Suprapubic skin (tissue), 4 donors: ENCODE data around the gene BDH1. TPM values are rescaled to one million over a fixed set of nuclear protein-coding genes. Genes with fewer than 3 reads are reported as not detected.

Source experiments
- DNase-seq, 2 donors: peaks; one replicate each; pipeline ENCODE4 v3.0.0-alpha.2; 2019; ENCODE audit warnings: low spot score in 2 of 2
- H3K27ac ChIP-seq: fragments of 200-600 bp; sonication (generic); one replicate; pipeline ENCODE4 v1.5.1; 2019
- H3K27me3 ChIP-seq: fragments of 200-600 bp; sonication (generic); one replicate; pipeline ENCODE4 v1.5.1; 2019
- H3K36me3 ChIP-seq: fragments of 200-600 bp; sonication (generic); one replicate; pipeline ENCODE4 v1.5.1; 2019
- H3K4me1 ChIP-seq: fragments of 200-600 bp; sonication (generic); one replicate; pipeline ENCODE4 v1.5.1; 2019
- H3K4me3 ChIP-seq: fragments of 200-600 bp; sonication (generic); one replicate; pipeline ENCODE4 v1.5.1; 2019; ENCODE audit warnings: mild to moderate bottlenecking
- H3K9me3 ChIP-seq: fragments of 200-600 bp; sonication (generic); one replicate; pipeline ENCODE4 v1.5.1; 2019
- EP300 ChIP-seq: sonication (generic); formaldehyde crosslinking; IDR thresholded peaks from one replicate; pipeline ENCODE4 v1.6.1; 2017; ENCODE audit warnings: antibody characterized with exemption
- POLR2A ChIP-seq, 2 donors: fragments of 450-650 bp; IDR thresholded peaks; one replicate each; pipeline ENCODE4 v1.6.1; 2017; ENCODE audit warnings: antibody characterized with exemption in 2 of 2, mild to moderate bottlenecking in 2 of 2, moderate library complexity in 2 of 2
- POLR2AphosphoS5 ChIP-seq, 3 donors: sonication (generic); formaldehyde crosslinking; IDR thresholded peaks; one replicate each; pipeline ENCODE4 v1.6.1; 2017; ENCODE audit warnings: antibody characterized with exemption in 3 of 3
- WGBS: methylation state at CpG from one replicate; pipeline ENCODE4 v1.1.5; 2018; 5-methylcytosine and 5-hydroxymethylcytosine counted together
- total RNA-seq, 4 donors: library from RNA; depleted of rRNA; stranded (reverse); fragments of >200 nt; gene quantifications; one replicate each; pipeline ENCODE4 v1.1.0, GENCODE V29; 2016
- TF ChIP-seq, protein P1 (sequence below), 2 donors: fragments of 200-600 bp in 1 of 2; fragments of 450-650 bp in 1 of 2; sonication (generic) in 1 of 2; IDR thresholded peaks; one replicate each; pipeline ENCODE4 v1.5.1; 2016 to 2019; ENCODE audit warnings: antibody characterized with exemption in 2 of 2, mild to moderate bottlenecking in 1 of 2, moderate library complexity in 1 of 2

The BDH1 gene
- total RNA-seq, 4 donors from 2014 or later, result 40.7 to 70.7 (median 43.1) TPM

DNA sequence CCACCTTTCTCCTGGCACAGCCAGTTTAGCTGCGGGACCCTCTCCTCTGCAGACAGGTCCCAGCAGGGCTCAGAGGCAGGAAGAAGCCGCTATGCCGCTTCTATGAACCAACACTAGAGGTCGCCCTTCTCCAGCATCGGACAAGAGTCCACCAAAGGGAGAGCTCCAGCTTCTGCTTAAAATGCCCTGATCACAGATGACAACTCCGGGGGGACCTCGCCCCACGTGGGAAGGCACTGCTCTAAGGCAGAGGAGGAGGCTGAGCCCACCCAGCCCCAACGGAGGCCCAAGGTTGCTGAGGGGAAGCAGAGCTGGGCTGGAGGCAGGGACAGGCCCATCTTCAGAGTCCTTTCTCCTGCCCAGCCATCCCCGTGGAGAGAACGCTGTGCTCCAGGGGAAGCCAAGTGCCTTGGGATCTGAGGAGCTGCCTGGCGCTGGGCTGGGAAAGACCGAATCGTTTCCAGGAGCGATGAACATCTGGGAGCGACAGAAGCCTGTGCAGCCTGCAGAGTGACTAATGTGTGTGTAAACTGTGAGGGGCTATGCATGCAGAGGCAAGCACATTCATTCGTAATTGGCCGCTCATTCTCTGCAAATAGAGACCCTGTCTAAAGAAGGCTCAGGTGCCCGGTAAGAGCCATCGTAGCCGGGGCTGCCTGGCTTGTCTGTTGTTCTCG lies 43.5 kb upstream of the BDH1 start:
- peaks cover 3% of the 10 kb centered on the region for H3K36me3 ChIP-seq
- 18% methylated on average over 16 of the region's 22 CpGs for WGBS
- peaks cover 11% of the 10 kb centered on the region for H3K4me1 ChIP-seq
- no peak overlapping the region for H3K27ac ChIP-seq
- no peaks in the 10 kb centered on the region for H3K27me3 ChIP-seq
- no peak overlapping the region for H3K4me3 ChIP-seq
- peak in 1 of 2 donors; percentile 85 for DNase-seq
- TF ChIP-seq POLR2A (IDR thresholded peaks at IDR 0.05), result no peak
- TF ChIP-seq, protein P1, sequence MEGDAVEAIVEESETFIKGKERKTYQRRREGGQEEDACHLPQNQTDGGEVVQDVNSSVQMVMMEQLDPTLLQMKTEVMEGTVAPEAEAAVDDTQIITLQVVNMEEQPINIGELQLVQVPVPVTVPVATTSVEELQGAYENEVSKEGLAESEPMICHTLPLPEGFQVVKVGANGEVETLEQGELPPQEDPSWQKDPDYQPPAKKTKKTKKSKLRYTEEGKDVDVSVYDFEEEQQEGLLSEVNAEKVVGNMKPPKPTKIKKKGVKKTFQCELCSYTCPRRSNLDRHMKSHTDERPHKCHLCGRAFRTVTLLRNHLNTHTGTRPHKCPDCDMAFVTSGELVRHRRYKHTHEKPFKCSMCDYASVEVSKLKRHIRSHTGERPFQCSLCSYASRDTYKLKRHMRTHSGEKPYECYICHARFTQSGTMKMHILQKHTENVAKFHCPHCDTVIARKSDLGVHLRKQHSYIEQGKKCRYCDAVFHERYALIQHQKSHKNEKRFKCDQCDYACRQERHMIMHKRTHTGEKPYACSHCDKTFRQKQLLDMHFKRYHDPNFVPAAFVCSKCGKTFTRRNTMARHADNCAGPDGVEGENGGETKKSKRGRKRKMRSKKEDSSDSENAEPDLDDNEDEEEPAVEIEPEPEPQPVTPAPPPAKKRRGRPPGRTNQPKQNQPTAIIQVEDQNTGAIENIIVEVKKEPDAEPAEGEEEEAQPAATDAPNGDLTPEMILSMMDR (IDR thresholded peaks at IDR 0.05), result peak; percentile 55 to 88
- H3K9me3 ChIP-seq, result no peaks in the 10 kb centered on the region

DNA sequence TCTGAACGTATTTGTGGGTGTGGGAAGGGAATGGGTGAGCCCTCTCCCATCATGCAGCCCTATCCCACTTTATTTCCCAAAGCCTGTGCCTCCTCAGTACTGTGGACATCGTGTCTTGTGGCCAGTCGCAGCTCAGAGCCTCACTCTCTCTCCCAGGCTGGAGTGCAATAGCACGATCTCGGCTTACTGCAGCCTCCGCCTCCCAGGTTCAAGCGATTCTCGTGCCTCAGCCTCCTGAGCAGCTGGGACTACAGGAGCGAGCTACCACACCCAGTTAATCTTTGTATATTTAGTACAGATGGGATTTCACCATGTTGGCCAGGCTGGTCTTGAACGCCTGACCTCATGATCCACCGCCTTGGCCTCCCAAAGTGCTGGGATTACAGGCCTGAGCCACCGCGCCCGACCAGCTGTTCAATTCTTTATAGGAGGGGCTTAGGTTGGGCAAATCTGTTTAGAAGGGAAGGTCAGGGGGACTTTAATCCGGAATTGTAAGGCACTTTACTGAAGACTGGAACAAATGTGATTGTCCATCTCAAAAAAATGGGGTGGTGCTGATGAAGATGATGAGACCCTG lies 42.7 kb upstream of the BDH1 start:
- H3K9me3 ChIP-seq, result no peaks in the 10 kb centered on the region
- TF ChIP-seq, protein P1 (IDR thresholded peaks at IDR 0.05), result no peak
- 66% methylated on average over 9 of the region's 15 CpGs for WGBS
- no peaks in the 10 kb centered on the region for H3K27me3 ChIP-seq
- peaks cover 11% of the 10 kb centered on the region for H3K4me1 ChIP-seq
- no peak overlapping the region for H3K27ac ChIP-seq
- H3K36me3 ChIP-seq, result peaks cover 3% of the 10 kb centered on the region
- H3K4me3 ChIP-seq, result no peak overlapping the region
- DNase-seq, result no peak

DNA sequence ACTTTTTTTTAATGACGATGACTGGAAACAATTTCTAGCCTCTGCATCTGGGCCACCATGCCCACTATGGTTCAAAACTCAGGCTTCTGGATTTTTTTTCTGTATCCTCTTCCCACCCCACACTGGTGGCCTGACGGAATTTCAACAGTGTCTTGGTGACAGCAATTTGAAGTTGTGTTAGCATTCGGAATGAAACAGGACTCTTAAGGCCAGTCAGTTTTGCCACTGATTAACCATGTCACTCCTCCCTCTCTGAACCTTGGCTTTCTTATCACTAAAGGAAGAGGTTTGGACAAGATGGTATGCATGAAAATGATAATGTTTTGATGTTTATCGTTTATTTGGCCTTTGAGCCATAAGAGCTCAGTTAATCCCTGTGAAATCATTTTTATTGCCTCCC lies 41.6 kb upstream of the BDH1 start:
- TF ChIP-seq, protein P1 (IDR thresholded peaks at IDR 0.05), result no peak
- no peak for TF ChIP-seq POLR2A (IDR thresholded peaks at IDR 0.05)
- no peak for TF ChIP-seq EP300
- no peak for TF ChIP-seq POLR2AphosphoS5 (IDR thresholded peaks at IDR 0.05)
- Histone ChIP-seq H3K9me3 (no peaks in the 10 kb centered on the region), H3K4me3 (no peak overlapping the region), H3K27ac (no peak overlapping the region), H3K4me1 (peaks cover 11% of the 10 kb centered on the region), H3K36me3 (no peaks in the 10 kb centered on the region), H3K27me3 (no peaks in the 10 kb centered on the region)
- no peak for DNase-seq
- WGBS, result 74% methylated on average over 4 of the region's 4 CpGs

DNA sequence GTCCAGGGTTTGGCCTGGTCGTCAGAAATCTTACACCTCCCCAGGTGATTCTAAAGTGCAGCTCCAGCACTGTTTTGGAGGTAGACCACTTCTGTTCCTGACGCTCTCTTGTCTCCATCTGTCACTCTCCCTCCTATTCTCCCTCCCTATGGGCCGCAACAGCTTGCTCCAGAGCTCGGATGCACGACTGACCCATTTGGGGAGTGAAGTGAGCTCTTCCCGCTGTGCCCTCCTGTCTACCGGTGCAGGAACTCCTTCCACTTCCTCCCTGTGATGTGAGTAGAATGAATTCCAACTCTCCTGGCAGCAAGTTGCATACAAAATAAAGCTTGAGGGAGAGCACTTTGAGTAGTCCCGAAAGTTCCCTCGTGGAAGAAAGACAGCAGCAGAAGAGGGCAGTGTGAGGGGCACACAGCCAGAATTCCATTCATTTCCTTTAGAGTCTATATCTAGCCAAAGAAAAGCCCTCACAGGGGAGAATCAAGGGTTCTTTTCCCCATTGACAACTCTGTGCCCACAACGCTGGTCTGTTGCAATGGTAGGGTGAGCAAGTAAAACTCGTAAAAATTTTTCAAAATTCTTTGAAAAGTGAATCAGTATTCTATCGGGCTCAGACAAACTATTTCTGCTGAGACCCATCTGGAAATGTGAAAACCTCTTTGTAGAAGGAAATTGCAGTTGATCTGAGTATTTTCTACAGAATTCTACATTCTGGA lies 39.9 kb upstream of the BDH1 start:
- DNase-seq, result no peak
- no peak overlapping the region for H3K4me3 ChIP-seq
- H3K27me3 ChIP-seq, result no peaks in the 10 kb centered on the region
- no peaks in the 10 kb centered on the region for H3K9me3 ChIP-seq
- 71% methylated on average over 12 of the region's 12 CpGs for WGBS
- TF ChIP-seq POLR2A (IDR thresholded peaks at IDR 0.05) (no peak), EP300 (no peak), POLR2AphosphoS5 (IDR thresholded peaks at IDR 0.05) (no peak)
- TF ChIP-seq, protein P1 (IDR thresholded peaks at IDR 0.05), result no peak
- H3K27ac ChIP-seq, result no peak overlapping the region
- peaks cover 11% of the 10 kb centered on the region for H3K4me1 ChIP-seq
- no peaks in the 10 kb centered on the region for H3K36me3 ChIP-seq

DNA sequence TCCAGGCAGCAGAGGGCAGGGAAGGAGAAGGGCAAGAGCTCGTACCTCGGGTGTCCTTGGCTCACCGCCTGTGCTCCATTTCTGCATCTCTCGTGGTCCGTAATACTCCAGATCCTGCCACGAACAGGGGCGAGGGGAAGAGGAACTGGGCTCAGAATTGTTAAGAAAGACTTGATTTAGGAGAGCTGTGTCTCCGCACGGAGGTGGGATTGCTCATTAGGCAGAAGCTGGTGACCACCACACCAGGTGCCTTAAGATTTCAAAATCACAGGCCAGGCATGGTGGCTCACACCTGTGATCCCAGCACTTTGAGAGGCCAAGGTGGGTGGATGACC lies 37.2 kb upstream of the BDH1 start:
- H3K4me3 ChIP-seq, result no peak overlapping the region
- no peaks in the 10 kb centered on the region for H3K27me3 ChIP-seq
- whole genome bisulfite sequencing, result 80% methylated on average over 9 of the region's 9 CpGs
- H3K27ac ChIP-seq, result no peak overlapping the region
- no peaks in the 10 kb centered on the region for H3K4me1 ChIP-seq
- no peaks in the 10 kb centered on the region for H3K36me3 ChIP-seq
- H3K9me3 ChIP-seq, result no peaks in the 10 kb centered on the region
- no peak for DNase-seq
- TF ChIP-seq, protein P1 (IDR thresholded peaks at IDR 0.05), result no peak
- TF ChIP-seq EP300 (no peak), POLR2A (IDR thresholded peaks at IDR 0.05) (no peak), POLR2AphosphoS5 (IDR thresholded peaks at IDR 0.05) (no peak)
